Small intestine (tissue), 7 donors: Measurements from ENCODE around the gene PLCH2. TPM values are rescaled to one million over a fixed set of nuclear protein-coding genes. Genes with fewer than 3 reads are reported as not detected.

ENCODE experiments used
- DNase-seq, 2 donors: peaks; one replicate each; pipeline versions ENCODE4 v3.0.0 to v3.0.0-alpha.2; 2013
- FAIRE-seq: peaks from 2 replicates; lab custom pipeline; 2012; peaks lifted over from hg19 to GRCh38; lab: Jason Lieb, UNC
- H3K27ac ChIP-seq, 3 donors: one replicate each; pipeline ENCODE4 v1.5.1; 2013; ENCODE audit warnings: low read length in 2 of 3, mild to moderate bottlenecking in 2 of 3, control low read depth in 1 of 3, inconsistent platforms in 1 of 3, low read depth in 1 of 3, moderate library complexity in 1 of 3
- H3K27me3 ChIP-seq, 3 donors: one replicate each; pipeline ENCODE4 v1.6.1; 2013; ENCODE audit warnings: low read length in 3 of 3, inconsistent platforms in 1 of 3; ENCODE audit not compliant: control insufficient read depth in 3 of 3, insufficient read depth in 3 of 3
- H3K36me3 ChIP-seq, 3 donors: one replicate each; pipeline ENCODE4 v1.6.1; 2013; ENCODE audit warnings: low read length in 3 of 3, inconsistent platforms in 1 of 3, low read depth in 1 of 3, mild to moderate bottlenecking in 1 of 3, moderate library complexity in 1 of 3; ENCODE audit not compliant: control insufficient read depth in 3 of 3, insufficient read depth in 2 of 3
- H3K4me1 ChIP-seq, 3 donors: one replicate each; pipeline ENCODE4 v1.6.1; 2013; ENCODE audit warnings: low read length in 2 of 3, inconsistent platforms in 1 of 3, low read depth in 1 of 3, mild to moderate bottlenecking in 1 of 3, moderate library complexity in 1 of 3; ENCODE audit not compliant: control insufficient read depth in 3 of 3, insufficient read depth in 2 of 3
- H3K4me3 ChIP-seq, 3 donors: one replicate each; pipeline ENCODE4 v1.5.1; 2013; ENCODE audit warnings: low read length in 3 of 3, control low read depth in 1 of 3, inconsistent platforms in 1 of 3, low read depth in 1 of 3, mild to moderate bottlenecking in 1 of 3, moderate library complexity in 1 of 3
- H3K9me3 ChIP-seq, 2 donors: one replicate each; pipeline ENCODE4 v1.6.1; 2013; ENCODE audit warnings: low read depth in 1 of 2, low read length in 1 of 2; ENCODE audit not compliant: control insufficient read depth in 2 of 2, insufficient read depth in 1 of 2
- WGBS, 3 donors: extraction: QIAGEN DNeasy Blood & Tissue Kit; methylation state at CpG; one replicate each; pipeline ENCODE4 v1.1.7; 2013; 5-methylcytosine and 5-hydroxymethylcytosine counted together
- polyA plus RNA-seq, 4 donors: library from polyadenylated mRNA; stranded (reverse) in 3 of 4; unstranded in 1 of 4; fragments of 200-250 nt in 3 of 4; fragments of 120-200 nt in 1 of 4; gene quantifications; one replicate each; pipeline versions ENCODE4 v1.2.1 to v1.2.3, GENCODE V29; 2013
- donor health status: healthy with polysubstance abuse.
- donor health status: control.
- donor health status: control.
- donor health status: Bipolar disorder and iron deficiency.
- donor health status: healthy.

The PLCH2 gene
- polyA plus RNA-seq, 4 donors, result 0.22 to 7.1 (median 1.1) TPM

- FAIRE-seq, result no peak
- H3K27ac ChIP-seq, result no peak overlapping the region
- no peaks in the 10 kb centered on the region for H3K4me1 ChIP-seq
- no peak for DNase-seq
- no peak overlapping the region for H3K4me3 ChIP-seq
- WGBS, 3 donors, result 39 to 66% (median 47%) methylated on average over 30 of the region's 30 CpGs
- H3K27me3 ChIP-seq, result peaks cover 0 to 26% (median 2%) of the 10 kb centered on the region in 3 donors
- peaks cover 11 to 45% (median 20%) of the 10 kb centered on the region in 3 donors for H3K36me3 ChIP-seq
- no peaks in the 10 kb centered on the region for H3K9me3 ChIP-seq
Observed at GRCh38 chr1:2506007-2506860, 30.1 kb downstream of the PLCH2 start.

DNA sequence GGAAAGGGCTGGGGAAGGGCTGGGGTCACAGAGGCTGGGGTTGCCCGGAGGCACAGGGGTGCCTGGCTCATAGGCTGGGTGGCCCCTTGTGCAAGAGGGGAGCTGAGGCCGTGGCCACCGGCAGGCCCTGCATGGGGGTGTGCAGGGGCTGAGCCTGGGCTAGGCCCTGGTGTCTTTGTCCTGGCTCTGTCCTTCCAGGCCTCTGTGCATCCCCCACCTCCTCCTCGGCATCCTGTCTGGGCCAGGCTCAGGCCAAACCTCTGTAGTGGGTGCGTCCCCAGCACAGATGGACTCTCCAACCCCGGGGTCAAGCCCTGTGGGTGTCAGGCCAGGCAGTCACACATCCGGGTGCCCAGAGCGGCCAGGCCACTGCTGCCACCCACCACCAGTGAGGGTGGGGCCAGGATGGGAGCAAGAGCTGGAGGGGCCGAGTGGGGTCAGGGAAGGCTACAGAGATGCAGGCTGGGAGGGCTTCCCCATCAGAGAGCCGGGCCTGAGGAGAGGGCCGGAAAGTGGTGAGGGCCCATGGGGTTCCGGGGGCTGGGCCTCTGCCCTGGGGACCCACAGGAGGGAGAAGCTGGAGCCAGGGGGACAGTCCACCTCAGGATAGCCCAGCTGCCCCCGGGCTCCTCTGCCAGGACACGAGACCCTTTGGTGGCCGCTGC is 30.9 kb downstream of the PLCH2 start:
- no peak for FAIRE-seq
- 52 to 63% (median 62%) methylated on average over 15 of the region's 15 CpGs for whole genome bisulfite sequencing, 3 donors
- no peaks in the 10 kb centered on the region for H3K4me1 ChIP-seq
- no peak for DNase-seq
- H3K27me3 ChIP-seq, result peaks cover 0 to 25% (median 2%) of the 10 kb centered on the region in 3 donors
- H3K4me3 ChIP-seq, result no peak overlapping the region
- no peaks in the 10 kb centered on the region for H3K9me3 ChIP-seq
- H3K27ac ChIP-seq, result no peak overlapping the region
- peaks cover 13 to 53% (median 22%) of the 10 kb centered on the region in 3 donors for H3K36me3 ChIP-seq

GRCh38 chr1:2507744-2508155 is 31.7 kb downstream of the PLCH2 start:
- H3K36me3 ChIP-seq, result peaks cover 14 to 60% (median 26%) of the 10 kb centered on the region in 3 donors
- H3K27me3 ChIP-seq, result peaks cover 0 to 23% (median 2%) of the 10 kb centered on the region in 3 donors
- no peak overlapping the region for H3K27ac ChIP-seq
- H3K9me3 ChIP-seq, result no peaks in the 10 kb centered on the region
- DNase-seq (no peak), FAIRE-seq (no peak)
- 89 to 92% (median 90%) methylated on average over 6 of the region's 6 CpGs for WGBS, 3 donors
- H3K4me1 ChIP-seq, result no peaks in the 10 kb centered on the region
- H3K4me3 ChIP-seq, result no peak overlapping the region

DNA sequence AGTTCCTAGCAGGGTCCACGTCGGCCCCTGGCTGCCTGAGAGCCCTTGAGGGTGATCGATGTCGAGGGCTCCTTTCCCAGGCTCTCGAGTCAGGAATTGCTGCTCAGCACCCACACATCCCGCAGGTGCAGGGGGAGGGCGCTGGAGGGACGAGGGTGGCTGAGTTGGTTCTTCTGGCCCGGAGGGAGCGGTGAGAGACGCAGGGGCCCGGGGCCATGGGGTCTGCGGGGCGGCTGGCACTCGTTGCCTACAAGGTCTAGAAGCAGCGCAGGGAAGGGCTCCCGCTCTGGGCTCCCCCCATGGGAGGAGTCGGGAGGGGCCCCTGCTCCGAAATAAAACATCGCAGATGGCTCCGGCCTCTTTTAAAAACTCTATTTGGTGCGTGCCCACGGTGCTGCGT is 32.1 kb downstream of the PLCH2 start:
- FAIRE-seq (no peak), DNase-seq (no peak)
- Histone ChIP-seq H3K27me3 (peaks cover 0 to 18% (median 2%) of the 10 kb centered on the region in 3 donors), H3K9me3 (no peaks in the 10 kb centered on the region), H3K36me3 (peaks cover 18 to 64% (median 27%) of the 10 kb centered on the region in 3 donors), H3K27ac (no peak overlapping the region), H3K4me3 (no peak overlapping the region), H3K4me1 (no peaks in the 10 kb centered on the region)
- 88 to 92% (median 88%) methylated on average over 24 of the region's 24 CpGs for WGBS, 3 donors

GRCh38 chr1:2508751-2509150 is 32.7 kb downstream of the PLCH2 start:
- 91 to 97% (median 97%) methylated on average over 25 to 29 of the region's 29 CpGs for WGBS, 3 donors
- FAIRE-seq (no peak), DNase-seq (no peak)
- Histone ChIP-seq H3K27ac (no peak overlapping the region), H3K4me3 (no peak overlapping the region), H3K9me3 (no peaks in the 10 kb centered on the region), H3K27me3 (peaks cover 0 to 14% (median 2%) of the 10 kb centered on the region in 3 donors), H3K36me3 (peaks cover 20 to 70% (median 27%) of the 10 kb centered on the region in 3 donors), H3K4me1 (no peaks in the 10 kb centered on the region)

DNA sequence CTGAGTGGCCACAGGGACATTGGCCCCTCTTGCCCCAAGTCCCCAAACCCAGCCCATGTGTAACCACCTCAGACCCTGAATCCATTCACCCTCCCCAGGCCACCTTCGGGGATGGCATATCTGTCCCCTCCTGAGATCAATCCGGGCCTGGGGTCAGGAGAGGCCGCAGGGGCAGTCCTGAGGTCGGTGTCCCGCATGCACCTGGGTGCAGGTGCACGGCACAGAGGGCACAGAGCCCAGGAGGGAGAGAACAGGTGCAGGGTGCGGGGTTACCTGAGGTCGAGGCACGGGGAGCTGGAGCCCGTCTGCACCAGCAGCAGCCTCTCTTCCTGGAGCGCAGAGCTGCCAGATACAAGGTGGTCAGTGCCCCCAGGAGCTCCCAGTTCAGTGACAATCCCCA is 33.5 kb downstream of the PLCH2 start:
- no peak overlapping the region for H3K4me3 ChIP-seq
- H3K9me3 ChIP-seq, result no peaks in the 10 kb centered on the region
- H3K36me3 ChIP-seq, result peaks cover 21 to 77% (median 33%) of the 10 kb centered on the region in 3 donors
- no peak overlapping the region for H3K27ac ChIP-seq
- H3K4me1 ChIP-seq, result no peaks in the 10 kb centered on the region
- H3K27me3 ChIP-seq, result peaks cover 0 to 6% (median 2%) of the 10 kb centered on the region in 3 donors
- FAIRE-seq (no peak), DNase-seq (no peak)
- WGBS, 3 donors, result 30 to 68% (median 49%) methylated on average over 11 of the region's 11 CpGs

DNA sequence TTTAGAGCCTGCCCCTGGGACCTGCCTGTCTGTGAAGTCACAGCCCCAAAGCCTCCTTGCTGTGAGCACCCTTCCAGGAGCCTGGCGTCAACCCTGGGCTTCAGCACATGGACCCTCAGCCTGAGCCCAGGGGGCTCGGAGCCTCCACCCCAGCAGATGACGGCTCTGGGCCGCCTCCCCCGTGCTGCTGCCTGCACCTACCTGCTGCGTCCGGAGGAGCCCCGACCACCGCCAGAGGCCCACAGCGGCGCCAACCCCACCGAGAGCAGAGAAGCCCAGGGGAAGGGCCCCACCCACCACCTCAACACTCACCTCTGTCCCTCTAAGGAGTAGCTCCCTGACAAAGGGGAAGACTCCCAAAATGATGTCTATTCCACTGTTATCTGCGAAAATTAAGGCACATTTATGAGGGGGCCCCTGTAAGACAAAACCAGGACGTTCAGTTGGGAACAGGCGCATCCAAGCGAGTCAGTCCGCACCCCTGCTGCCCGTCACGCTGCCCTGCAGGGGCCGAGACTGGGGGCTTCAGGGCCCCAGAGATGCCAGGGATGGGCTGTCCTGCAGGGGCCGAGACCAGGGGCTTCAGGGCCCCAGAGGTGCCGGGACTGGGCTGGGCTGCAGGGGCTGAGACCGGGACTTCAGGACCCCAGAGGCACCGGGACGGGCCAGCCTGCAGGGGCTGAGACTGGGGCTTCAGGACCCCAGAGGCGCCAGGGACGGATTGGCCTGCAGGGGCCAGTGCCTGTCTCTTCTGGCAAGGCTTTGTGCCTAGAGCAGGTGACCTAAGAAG is 34.5 kb downstream of the PLCH2 start:
- H3K36me3 ChIP-seq, result peaks cover 21 to 86% (median 34%) of the 10 kb centered on the region in 3 donors
- no peak for FAIRE-seq

More for the DNA sequence above, 34.5 kb downstream of the PLCH2 start:
- 94 to 96% (median 95%) methylated on average over 25 to 27 of the region's 27 CpGs for WGBS, 3 donors
- H3K9me3 ChIP-seq, result no peaks in the 10 kb centered on the region
- H3K4me3 ChIP-seq, result no peak overlapping the region
- no peaks in the 10 kb centered on the region for H3K27me3 ChIP-seq
- no peak for DNase-seq
- H3K4me1 ChIP-seq, result no peaks in the 10 kb centered on the region
- H3K27ac ChIP-seq, result no peak overlapping the region
